Large intestine (tissue), 3 donors: ENCODE results near the gene GNAO1. TPM values are rescaled to one million over a fixed set of nuclear protein-coding genes. Genes with fewer than 3 reads are reported as not detected.

Source experiments
- DNase-seq, 2 donors: peaks; one replicate each; pipeline versions ENCODE4 v3.0.0 to v3.0.0-alpha.2; 2013
- H3K27ac ChIP-seq: one replicate; pipeline ENCODE4 v1.5.1; 2013; ENCODE audit warnings: low read length
- H3K27me3 ChIP-seq: 2 replicates; pipeline ENCODE4 v1.6.1; 2013; ENCODE audit warnings: low read length; ENCODE audit not compliant: control insufficient read depth, insufficient read depth
- H3K36me3 ChIP-seq: 2 replicates; pipeline ENCODE4 v1.6.1; 2013; ENCODE audit warnings: low read length; ENCODE audit not compliant: control insufficient read depth, insufficient read depth
- H3K4me1 ChIP-seq: one replicate; pipeline ENCODE4 v1.6.1; 2013; ENCODE audit warnings: low read length; ENCODE audit not compliant: control insufficient read depth, insufficient read depth
- H3K4me3 ChIP-seq: one replicate; pipeline ENCODE4 v1.5.1; 2013; ENCODE audit warnings: low read length
- H3K9me3 ChIP-seq: one replicate; pipeline ENCODE4 v1.6.1; 2013; ENCODE audit warnings: mild to moderate bottlenecking, low read depth, low read length, moderate library complexity; ENCODE audit not compliant: control insufficient read depth
- WGBS: methylation state at CpG from one replicate; pipeline ENCODE4 v1.1.5; 2013; ENCODE audit warnings: low lambda C conversion rate; ENCODE audit not compliant: insufficient coverage; 5-methylcytosine and 5-hydroxymethylcytosine counted together
- polyA plus RNA-seq: library from polyadenylated mRNA; unstranded; fragments of 120-200 nt; gene quantifications from one replicate; pipeline ENCODE4 v1.2.1, GENCODE V29; 2013

GNAO1 gene
- polyA plus RNA-seq, 1 donor: 15.9 TPM

DNA sequence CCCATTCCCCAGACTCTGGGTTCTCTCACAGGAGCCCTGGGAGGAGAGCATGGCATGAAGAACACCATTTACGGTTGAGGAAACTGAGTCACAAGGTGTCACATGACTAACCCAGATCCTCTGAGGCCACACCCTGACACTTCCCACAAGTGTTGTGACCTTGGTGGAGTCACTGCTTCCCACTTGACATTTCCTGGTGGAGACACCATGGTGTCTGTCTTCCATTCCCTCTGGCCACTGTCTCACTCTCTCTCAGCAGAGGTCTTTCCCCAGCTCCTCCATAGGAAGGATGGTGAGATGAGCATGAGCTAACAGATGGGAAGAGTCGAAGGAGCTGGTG is 116.2 kb downstream of the GNAO1 start:
- Histone ChIP-seq H3K36me3 (no peaks in the 10 kb centered on the region), H3K27me3 (no peaks in the 10 kb centered on the region), H3K27ac (no peak overlapping the region), H3K9me3 (no peaks in the 10 kb centered on the region), H3K4me3 (no peak overlapping the region), H3K4me1 (no peaks in the 10 kb centered on the region)
- DNase-seq: no peak
- no CpG with 5 or more reads among the region's 2 CpGs for WGBS

DNA sequence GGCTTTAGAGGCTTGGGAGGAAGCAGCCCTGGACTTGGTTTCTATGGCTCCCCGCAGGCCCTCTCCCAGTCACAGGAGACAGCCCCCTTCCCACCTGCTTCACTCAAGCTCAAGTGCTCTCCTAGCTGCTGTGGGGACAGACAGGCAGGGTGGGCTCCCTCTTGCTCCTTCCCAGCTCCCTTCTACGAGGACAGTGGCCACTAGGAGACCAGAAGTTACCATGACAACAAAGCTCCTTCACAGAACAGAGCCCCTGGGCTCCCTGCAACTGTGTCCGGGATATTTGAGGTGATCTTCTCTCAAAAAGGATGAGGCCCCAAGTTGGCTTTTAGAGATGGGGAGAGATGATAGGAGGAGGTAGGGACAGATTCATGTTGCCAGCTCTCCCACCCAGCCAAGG is 117.7 kb downstream of the GNAO1 start:
- no peaks in the 10 kb centered on the region for H3K9me3 ChIP-seq
- no peak for DNase-seq
- H3K36me3 ChIP-seq: no peaks in the 10 kb centered on the region
- H3K27me3 ChIP-seq: no peaks in the 10 kb centered on the region
- no peak overlapping the region for H3K27ac ChIP-seq
- no peak overlapping the region for H3K4me3 ChIP-seq
- no peaks in the 10 kb centered on the region for H3K4me1 ChIP-seq
- no CpG with 5 or more reads among the region's 3 CpGs for WGBS

DNA sequence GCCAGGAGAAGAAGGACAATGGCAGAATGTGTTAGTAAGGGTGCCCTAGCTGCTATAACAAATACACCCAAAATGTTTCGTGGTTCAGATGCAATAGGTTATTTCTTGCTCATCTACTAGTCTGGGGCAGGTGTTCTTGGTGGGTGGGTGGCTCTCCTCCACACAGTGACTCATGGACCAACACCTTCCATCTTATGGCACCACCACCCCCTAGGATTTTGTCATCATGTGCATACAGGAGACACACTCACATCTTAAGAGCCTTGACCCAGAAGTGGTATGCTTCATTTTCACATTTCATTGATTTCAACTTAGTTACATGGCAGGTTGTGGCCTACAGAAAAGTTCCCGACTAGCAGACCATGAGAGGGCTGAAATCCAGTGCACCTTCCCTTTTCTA is 119.4 kb downstream of the GNAO1 start:
- no CpG with 5 or more reads among the region's 2 CpGs for WGBS
- Histone ChIP-seq H3K27ac (no peak overlapping the region), H3K9me3 (no peaks in the 10 kb centered on the region)

DNA sequence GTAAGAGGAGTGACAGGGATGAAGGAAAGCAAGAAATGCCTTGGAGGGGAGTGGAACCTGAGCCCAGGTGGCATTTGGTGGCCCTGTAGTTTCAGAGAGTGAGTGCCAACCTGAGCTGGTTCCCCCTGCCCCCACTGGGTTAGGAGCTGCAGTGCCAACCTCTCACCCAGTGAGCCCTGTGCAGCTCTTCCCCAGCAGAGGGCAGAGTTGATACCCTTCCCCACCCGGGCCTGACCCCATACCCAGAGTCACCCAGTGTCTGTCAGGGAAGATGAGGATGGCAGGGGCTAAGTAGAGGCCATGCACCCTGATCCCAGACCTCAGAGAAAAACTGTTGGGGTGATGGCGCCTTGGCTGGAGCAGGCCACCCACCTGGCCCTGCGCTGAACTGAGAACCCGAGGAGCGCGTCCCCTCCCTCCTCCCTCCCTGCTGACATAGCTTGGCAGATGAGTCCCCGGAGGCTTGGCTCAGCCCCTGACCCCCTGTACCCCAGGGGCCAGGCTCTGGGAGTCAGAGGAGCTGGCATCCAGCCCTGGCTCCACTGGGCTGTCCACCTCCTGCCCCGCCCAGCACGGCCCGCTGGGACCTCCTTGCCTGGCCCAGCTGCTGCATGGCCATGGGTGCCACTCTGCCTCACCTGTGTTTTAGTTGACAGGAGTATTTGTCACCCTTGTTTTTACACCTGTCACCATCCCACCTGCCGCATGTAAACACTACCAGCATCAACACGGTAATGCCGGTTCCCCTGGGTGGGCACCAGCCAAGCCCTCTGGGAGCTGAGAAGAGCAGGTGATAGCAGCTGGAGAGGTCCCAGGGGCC is 120.1 kb downstream of the GNAO1 start:
- Histone ChIP-seq H3K4me1 (no peaks in the 10 kb centered on the region), H3K27ac (no peak overlapping the region), H3K4me3 (no peak overlapping the region), H3K27me3 (no peaks in the 10 kb centered on the region), H3K36me3 (no peaks in the 10 kb centered on the region), H3K9me3 (no peaks in the 10 kb centered on the region)
- no peak for DNase-seq
- no CpG with 5 or more reads among the region's 13 CpGs for WGBS

More for the DNA sequence above, 119.4 kb downstream of the GNAO1 start:
- H3K4me1 ChIP-seq: no peaks in the 10 kb centered on the region
- DNase-seq: no peak
- no peak overlapping the region for H3K4me3 ChIP-seq
- no peaks in the 10 kb centered on the region for H3K27me3 ChIP-seq
- H3K36me3 ChIP-seq: no peaks in the 10 kb centered on the region

DNA sequence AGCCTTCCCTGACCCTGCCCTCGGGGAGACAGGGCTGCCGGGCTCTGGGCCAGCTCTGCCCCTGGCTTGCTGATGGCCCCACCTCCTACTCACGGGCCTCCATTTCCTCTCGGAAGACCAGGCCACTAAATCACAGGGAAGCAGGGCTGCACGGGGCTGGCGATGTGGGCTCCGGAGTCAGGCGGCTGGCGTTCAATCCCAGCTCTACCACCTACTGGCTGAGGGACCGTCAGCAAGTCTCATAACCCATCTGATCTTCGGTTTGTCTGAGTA is 120.7 kb downstream of the GNAO1 start:
- no CpG with 5 or more reads among the region's 11 CpGs for WGBS
- Histone ChIP-seq H3K36me3 (no peaks in the 10 kb centered on the region), H3K4me1 (no peaks in the 10 kb centered on the region), H3K9me3 (no peaks in the 10 kb centered on the region), H3K27ac (no peak overlapping the region), H3K4me3 (no peak overlapping the region), H3K27me3 (no peaks in the 10 kb centered on the region)
- DNase-seq: no peak

DNA sequence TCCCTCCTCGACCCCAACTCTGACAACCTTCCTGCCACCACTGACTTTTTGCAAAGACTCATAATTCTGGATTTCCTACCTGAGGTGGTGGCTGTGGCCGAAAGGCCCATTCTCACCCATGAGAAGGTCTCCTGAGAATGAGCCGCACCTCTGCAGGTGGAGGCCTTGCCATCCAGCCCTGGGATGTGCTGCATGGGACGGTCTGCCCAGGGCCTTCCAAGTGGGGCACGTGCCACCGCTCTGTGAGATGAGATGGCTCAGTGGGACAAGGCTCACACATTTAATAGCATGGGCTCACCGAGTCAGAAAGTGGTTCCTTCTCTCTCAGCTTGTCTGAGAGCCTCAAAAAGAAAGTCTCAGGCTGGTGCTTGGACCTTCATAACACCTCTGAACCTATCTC is 121.3 kb downstream of the GNAO1 start:
- H3K27me3 ChIP-seq: peaks cover 2% of the 10 kb centered on the region
- no CpG with 5 or more reads among the region's 7 CpGs for WGBS

DNA sequence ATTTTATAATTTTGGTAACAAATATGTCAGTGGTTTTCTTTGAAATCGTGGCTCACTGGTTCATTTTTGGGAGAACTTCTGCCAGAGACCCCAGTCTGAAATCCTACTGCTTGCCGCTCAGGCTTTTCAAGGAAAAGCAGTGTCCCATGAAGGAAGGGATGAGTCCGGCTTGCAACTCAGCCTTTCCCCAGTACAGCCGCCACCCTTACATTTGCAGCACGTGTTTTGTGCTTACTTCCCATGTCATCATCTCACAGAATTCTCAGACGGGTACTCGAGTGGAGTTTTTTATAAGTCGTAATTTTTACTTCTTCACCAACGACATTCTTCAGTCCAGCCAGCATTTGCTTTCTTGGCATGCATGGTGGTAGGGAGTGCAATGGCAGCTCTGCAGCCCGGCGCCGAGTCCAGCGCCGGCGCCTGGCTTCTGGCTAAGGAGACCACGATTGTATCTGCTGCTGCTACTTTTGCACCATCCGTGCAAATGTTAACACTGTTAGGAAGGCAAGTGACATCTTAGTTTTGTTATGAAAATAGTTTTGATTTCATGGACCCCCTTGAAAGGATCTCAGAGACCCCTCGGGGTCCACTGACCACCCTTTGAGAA is 123.1 kb downstream of the GNAO1 start:
- no peaks in the 10 kb centered on the region for H3K4me1 ChIP-seq
- WGBS: no CpG with 5 or more reads among the region's 18 CpGs
- peaks cover 8% of the 10 kb centered on the region for H3K27me3 ChIP-seq
- DNase-seq: no peak
- H3K27ac ChIP-seq: no peak overlapping the region
- H3K36me3 ChIP-seq: no peaks in the 10 kb centered on the region
- H3K4me3 ChIP-seq: no peak overlapping the region
- no peaks in the 10 kb centered on the region for H3K9me3 ChIP-seq

More for the DNA sequence above, 121.3 kb downstream of the GNAO1 start:
- H3K4me1 ChIP-seq: no peaks in the 10 kb centered on the region
- no peaks in the 10 kb centered on the region for H3K36me3 ChIP-seq
- H3K9me3 ChIP-seq: no peaks in the 10 kb centered on the region
- no peak overlapping the region for H3K27ac ChIP-seq
- DNase-seq: no peak
- H3K4me3 ChIP-seq: no peak overlapping the region

DNA sequence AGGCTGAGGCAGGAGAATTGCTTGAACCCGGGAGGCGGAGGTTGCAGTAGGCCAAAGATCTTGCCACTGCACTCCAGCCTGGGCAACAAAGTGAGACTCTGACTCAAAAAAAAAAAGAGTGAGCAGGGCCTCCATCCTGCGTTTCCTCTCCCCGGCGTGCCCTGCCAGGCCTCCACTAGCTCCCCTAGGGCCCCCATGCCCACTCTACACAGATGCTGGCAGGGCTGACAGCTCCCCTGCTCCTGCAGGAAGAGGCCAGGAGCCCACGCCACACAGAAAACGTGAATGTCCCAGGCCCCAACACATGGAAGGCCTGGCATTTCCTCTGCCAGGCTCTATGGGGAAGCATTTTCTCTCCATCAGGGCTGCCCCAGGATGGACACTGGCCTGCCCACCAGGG is 124.7 kb downstream of the GNAO1 start:
- Histone ChIP-seq H3K4me3 (no peak overlapping the region), H3K27me3 (peaks cover 12% of the 10 kb centered on the region), H3K4me1 (no peaks in the 10 kb centered on the region), H3K27ac (no peak overlapping the region), H3K9me3 (no peaks in the 10 kb centered on the region), H3K36me3 (no peaks in the 10 kb centered on the region)
- WGBS: no CpG with 5 or more reads among the region's 7 CpGs
- DNase-seq: no peak

DNA sequence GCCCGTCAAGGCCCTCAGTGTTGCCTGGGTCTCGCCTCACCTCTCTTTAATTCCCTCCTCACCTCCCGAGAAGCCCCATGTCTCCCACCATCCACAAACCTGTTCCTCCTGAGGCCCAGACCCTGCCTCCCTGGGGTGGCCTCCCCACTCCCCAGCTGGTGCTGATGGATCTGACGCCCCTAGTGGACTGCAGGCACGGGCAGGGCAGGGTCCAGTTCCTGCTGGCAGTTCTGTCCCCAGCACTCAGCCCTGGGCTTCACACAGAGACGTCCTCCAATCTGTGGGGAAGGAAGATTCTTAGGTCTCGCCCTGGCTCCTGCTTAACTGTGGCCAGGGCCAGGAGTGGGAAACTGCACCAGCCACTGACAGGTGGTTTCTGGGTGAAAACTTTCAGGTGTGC is 125.3 kb downstream of the GNAO1 start:
- DNase-seq: no peak
- Histone ChIP-seq H3K27ac (no peak overlapping the region), H3K27me3 (peaks cover 12% of the 10 kb centered on the region), H3K9me3 (no peaks in the 10 kb centered on the region), H3K4me3 (no peak overlapping the region), H3K36me3 (no peaks in the 10 kb centered on the region), H3K4me1 (no peaks in the 10 kb centered on the region)
- WGBS: no CpG with 5 or more reads among the region's 7 CpGs

DNA sequence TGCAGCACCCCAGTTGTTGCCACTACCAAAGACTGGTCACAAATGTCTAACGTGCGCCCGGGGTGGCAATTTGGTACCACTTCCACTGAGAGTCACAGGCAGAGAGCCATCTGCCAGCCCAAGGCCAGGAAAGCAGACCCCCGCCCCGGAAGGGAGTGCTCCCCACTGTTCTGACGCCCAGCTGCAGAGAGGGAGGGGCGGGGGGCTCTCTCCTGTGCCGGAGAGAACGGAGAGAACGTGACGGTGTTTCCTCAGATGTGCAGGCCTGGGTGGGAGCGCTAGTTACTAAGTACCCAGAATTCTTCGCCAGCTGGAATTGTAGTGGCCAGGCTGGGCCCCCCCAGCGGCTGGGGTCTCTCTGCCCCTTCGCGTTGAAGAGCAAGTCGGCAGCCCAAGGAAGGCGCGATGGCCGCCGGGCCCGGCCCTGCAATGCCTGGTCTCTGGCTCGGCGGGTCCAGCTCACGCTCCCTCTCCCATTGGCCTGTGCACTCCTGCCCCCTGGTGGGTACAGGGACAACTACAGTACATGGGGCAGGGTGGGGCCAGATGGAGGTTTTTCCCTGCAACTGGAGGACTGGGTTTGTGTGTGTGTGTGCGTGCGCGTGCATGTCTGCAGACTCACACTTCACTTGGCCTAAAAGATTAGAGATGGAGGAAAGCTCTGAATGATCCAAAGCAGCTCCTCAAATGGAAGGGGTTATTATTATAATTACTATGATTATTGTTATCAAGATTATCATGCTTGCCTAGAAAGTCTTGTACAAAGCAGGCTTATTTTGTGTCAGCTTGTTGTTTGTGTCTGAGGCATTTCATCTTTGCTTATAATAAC is 126.9 kb downstream of the GNAO1 start:
- Histone ChIP-seq H3K4me3 (no peak overlapping the region), H3K27me3 (peaks cover 12% of the 10 kb centered on the region), H3K4me1 (no peaks in the 10 kb centered on the region), H3K36me3 (no peaks in the 10 kb centered on the region), H3K27ac (no peak overlapping the region), H3K9me3 (no peaks in the 10 kb centered on the region)
- WGBS: no CpG with 5 or more reads among the region's 28 CpGs
- DNase-seq: peak; percentile 62 to 64
